ENCODE measurements around the gene PF4V1. TPM values are rescaled to one million over a fixed set of nuclear protein-coding genes. Genes with fewer than 3 reads are reported as not detected.

The PF4V1 gene
- polyA plus RNA-seq, 6 donors from 2014 or later: 1.2 to 6.6 (median 5.1) TPM; not detected in 2

GRCh38 chr4:73852771-73853170 is 325 bp upstream of the PF4V1 start:
- Mint-ChIP-seq H3K36me3 (no peaks in the 10 kb centered on the region), H3K27me3 (peaks cover 9 to 20% (median 16%) of the 10 kb centered on the region in 3 donors)

DNA sequence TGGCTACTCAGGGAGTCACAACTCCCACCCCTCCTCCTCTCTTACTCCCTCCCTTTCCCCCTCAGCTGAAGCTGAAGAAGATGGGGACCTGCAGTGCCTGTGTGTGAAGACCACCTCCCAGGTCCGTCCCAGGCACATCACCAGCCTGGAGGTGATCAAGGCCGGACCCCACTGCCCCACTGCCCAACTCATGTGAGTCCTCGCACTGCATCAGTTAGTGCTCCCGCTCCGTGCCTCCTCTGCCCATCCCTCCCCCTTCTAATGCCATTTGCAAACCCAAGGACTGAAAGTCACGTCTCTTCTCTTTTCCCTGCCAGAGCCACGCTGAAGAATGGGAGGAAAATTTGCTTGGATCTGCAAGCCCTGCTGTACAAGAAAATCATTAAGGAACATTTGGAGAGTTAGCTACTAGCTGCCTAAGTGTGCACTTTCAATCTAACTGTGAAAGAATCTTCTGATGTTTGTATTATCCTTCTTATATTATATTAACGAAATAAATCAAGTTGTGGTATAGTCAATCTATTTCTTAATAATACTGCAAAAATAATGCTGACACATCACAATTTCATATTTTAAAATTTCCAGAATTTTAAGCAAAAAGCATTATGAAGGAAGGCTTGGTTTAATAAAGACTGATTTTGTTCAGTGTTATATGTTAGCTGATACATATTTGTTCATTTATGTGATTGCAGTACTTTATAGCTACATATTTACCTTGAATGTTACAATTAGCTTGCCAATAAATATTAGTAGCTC is 800 bp downstream of the PF4V1 start:
- H3K4me3 Mint-ChIP-seq: no peak overlapping the region
- DNase-seq (no peak), ATAC-seq (ENCODE audit: low read depth in 2 of 2) (no peak)
- no peaks in the 10 kb centered on the region for H3K36me3 Mint-ChIP-seq
- no peaks in the 10 kb centered on the region for H3K9me3 Mint-ChIP-seq
- peaks cover 9 to 20% (median 16%) of the 10 kb centered on the region in 3 donors for H3K27me3 Mint-ChIP-seq
- H3K4me1 Mint-ChIP-seq: no peaks in the 10 kb centered on the region
- no peak overlapping the region for H3K27ac Mint-ChIP-seq

More at GRCh38 chr4:73852771-73853170, 325 bp upstream of the PF4V1 start:
- no peak for DNase-seq
- Mint-ChIP-seq H3K27ac (no peak overlapping the region), H3K9me3 (no peaks in the 10 kb centered on the region), H3K4me1 (no peaks in the 10 kb centered on the region), H3K4me3 (no peak overlapping the region)
- ATAC-seq (ENCODE audit: low read depth in 2 of 2): no peak

GRCh38 chr4:73855406-73855805 is 2.3 kb downstream of the PF4V1 start:
- DNase-seq: no peak
- peaks cover 9 to 20% (median 16%) of the 10 kb centered on the region in 3 donors for H3K27me3 Mint-ChIP-seq
- no peaks in the 10 kb centered on the region for H3K9me3 Mint-ChIP-seq
- no peak overlapping the region for H3K4me3 Mint-ChIP-seq
- H3K36me3 Mint-ChIP-seq: no peaks in the 10 kb centered on the region
- H3K4me1 Mint-ChIP-seq: no peaks in the 10 kb centered on the region
- no peak overlapping the region for H3K27ac Mint-ChIP-seq
- ATAC-seq (ENCODE audit: low read depth in 2 of 2): no peak

DNA sequence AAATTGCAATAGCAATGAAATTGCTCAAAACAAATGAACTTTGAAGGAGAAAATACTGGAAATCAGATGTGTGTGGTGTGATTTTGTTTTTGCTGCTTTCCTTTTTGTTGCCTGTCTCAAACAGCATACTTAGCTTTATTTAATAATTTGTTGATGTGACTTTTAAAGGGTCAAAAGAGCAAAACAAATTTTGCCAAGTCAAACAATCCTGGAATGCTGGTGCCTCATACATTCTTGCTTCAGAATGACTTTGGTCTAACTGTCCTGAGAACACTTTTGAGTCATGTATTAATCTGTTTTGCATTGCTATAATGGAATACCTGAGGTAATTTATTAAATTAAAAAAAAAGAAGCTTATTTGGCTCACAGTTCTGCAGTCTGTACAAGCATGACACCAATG is 3.4 kb downstream of the PF4V1 start:
- no peak overlapping the region for H3K4me3 Mint-ChIP-seq
- no peak overlapping the region for H3K27ac Mint-ChIP-seq
- no peaks in the 10 kb centered on the region for H3K36me3 Mint-ChIP-seq
- H3K4me1 Mint-ChIP-seq: no peaks in the 10 kb centered on the region
- H3K27me3 Mint-ChIP-seq: peaks cover 9 to 20% (median 16%) of the 10 kb centered on the region in 3 donors
- DNase-seq (no peak), ATAC-seq (ENCODE audit: low read depth in 2 of 2) (no peak)
- H3K9me3 Mint-ChIP-seq: no peaks in the 10 kb centered on the region

GRCh38 chr4:73859614-73860088 is 6.6 kb downstream of the PF4V1 start:
- no peak for ATAC-seq (ENCODE audit: low read depth in 2 of 2)
- Mint-ChIP-seq H3K27me3 (peaks cover 7 to 19% (median 12%) of the 10 kb centered on the region in 3 donors), H3K9me3 (no peaks in the 10 kb centered on the region), H3K4me1 (no peaks in the 10 kb centered on the region), H3K4me3 (peak overlapping the region in 1 of 8 donors; percentile 13), H3K36me3 (no peaks in the 10 kb centered on the region), H3K27ac (no peak overlapping the region)
- DNase-seq: no peak

DNA sequence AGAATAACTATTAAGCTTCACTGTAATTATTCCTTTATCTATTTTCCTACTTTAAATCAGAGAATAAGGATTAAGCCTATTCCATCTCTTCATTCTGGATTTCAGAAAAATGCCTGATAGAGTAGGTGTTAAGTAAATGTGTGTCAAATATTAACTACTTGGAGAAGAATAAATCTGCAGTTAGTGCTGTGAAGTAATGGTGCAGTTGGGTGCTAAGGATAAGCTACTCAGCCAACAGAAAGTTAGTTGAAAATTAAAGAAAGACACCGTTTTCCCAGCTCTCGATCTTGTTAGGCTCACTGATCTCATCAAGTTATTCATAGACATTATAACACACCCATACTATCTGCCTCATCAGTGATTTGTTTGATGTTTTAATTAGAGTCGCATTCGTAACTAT is 7.1 kb downstream of the PF4V1 start:
- H3K9me3 Mint-ChIP-seq: no peaks in the 10 kb centered on the region
- peaks cover 3 to 17% (median 6%) of the 10 kb centered on the region in 3 donors for H3K27me3 Mint-ChIP-seq
- H3K36me3 Mint-ChIP-seq: no peaks in the 10 kb centered on the region
- H3K27ac Mint-ChIP-seq: no peak overlapping the region
- ATAC-seq (ENCODE audit: low read depth in 2 of 2): no peak
- H3K4me1 Mint-ChIP-seq: no peaks in the 10 kb centered on the region
- H3K4me3 Mint-ChIP-seq: no peak overlapping the region
- no peak for DNase-seq

DNA sequence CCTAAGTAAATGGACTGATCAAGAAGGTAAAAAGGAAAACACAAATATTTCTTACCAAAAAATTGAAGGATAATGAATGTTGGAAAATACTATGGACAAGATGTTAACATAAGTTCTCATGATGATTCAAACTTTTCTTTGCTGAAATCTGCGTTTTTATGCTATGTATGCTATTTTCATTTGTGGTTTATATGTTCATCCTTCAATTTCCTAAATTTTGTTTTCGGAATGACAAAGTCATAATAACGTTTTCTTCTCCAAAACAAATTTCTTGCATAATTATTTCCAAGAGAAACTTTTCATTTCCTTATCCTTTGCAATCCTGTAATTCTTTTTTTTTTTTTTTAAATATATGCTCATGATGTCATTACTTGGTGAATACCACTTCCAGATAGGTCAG is 7.8 kb downstream of the PF4V1 start:
- no peaks in the 10 kb centered on the region for H3K4me1 Mint-ChIP-seq

DNA sequence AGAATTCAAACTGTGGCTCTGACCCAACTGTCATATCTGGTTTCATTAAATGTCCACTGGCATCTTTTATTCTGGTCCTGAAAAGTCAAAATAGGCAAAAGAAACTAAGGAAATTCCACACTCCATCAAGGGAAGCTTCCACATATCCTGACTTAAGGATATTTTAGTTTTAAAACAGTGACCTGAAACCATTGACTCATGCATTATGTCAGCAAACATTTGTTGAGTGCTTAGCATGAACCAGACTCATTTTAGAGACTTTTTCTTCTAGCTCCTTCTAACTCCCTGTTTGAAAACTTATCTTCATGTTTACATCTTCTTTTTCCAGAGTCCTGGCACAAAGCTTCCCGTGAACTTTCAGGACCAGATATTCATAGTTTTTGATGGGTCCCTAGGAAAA is 9.2 kb downstream of the PF4V1 start:
- H3K27ac Mint-ChIP-seq: no peak overlapping the region
- no peaks in the 10 kb centered on the region for H3K36me3 Mint-ChIP-seq
- no peak for ATAC-seq (ENCODE audit: low read depth in 2 of 2)
- peaks cover 3 to 17% (median 6%) of the 10 kb centered on the region in 3 donors for H3K27me3 Mint-ChIP-seq
- H3K9me3 Mint-ChIP-seq: no peaks in the 10 kb centered on the region
- no peaks in the 10 kb centered on the region for H3K4me1 Mint-ChIP-seq
- DNase-seq: no peak
- H3K4me3 Mint-ChIP-seq: no peak overlapping the region

More for the DNA sequence above, 7.8 kb downstream of the PF4V1 start:
- no peaks in the 10 kb centered on the region for H3K9me3 Mint-ChIP-seq
- ATAC-seq (ENCODE audit: low read depth in 2 of 2) (no peak), DNase-seq (no peak)
- no peak overlapping the region for H3K27ac Mint-ChIP-seq
- H3K4me3 Mint-ChIP-seq: no peak overlapping the region
- H3K27me3 Mint-ChIP-seq: peaks cover 3 to 17% (median 6%) of the 10 kb centered on the region in 3 donors
- H3K36me3 Mint-ChIP-seq: no peaks in the 10 kb centered on the region

DNA sequence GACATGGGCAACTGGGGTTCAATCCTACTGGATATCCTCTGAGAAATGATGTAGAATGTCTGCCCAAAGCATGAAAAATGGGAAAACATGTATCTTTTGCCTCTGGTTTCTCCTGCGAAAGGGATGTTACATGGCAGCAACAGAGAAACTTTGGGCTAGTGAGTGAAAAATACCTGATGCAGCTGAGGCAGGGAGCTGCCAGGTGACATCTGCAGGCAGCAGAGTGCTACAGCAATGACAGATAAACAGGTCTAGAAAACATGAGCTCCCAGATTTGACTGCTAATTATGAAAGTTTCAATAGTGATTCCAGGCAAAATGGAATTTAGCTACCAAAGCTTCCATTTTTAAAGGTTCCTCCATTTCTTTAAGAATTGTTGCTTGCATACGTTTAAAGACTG is 11.3 kb downstream of the PF4V1 start:
- peaks cover 0 to 11% (median 5%) of the 10 kb centered on the region in 3 donors for H3K4me1 Mint-ChIP-seq
- H3K27ac Mint-ChIP-seq: peak overlapping the region in 1 of 6 donors; percentile 19
- DNase-seq (no peak), ATAC-seq (ENCODE audit: low read depth in 2 of 2) (no peak)
- no peaks in the 10 kb centered on the region for H3K36me3 Mint-ChIP-seq
- H3K9me3 Mint-ChIP-seq: no peaks in the 10 kb centered on the region
- no peak overlapping the region for H3K4me3 Mint-ChIP-seq
- peaks cover 13 to 34% (median 23%) of the 10 kb centered on the region in 3 donors for H3K27me3 Mint-ChIP-seq

- Mint-ChIP-seq H3K9me3 (peaks cover 0 to 3% (median 0%) of the 10 kb centered on the region in 7 donors), H3K27ac (no peak overlapping the region), H3K36me3 (no peaks in the 10 kb centered on the region), H3K27me3 (peaks cover 13 to 40% (median 29%) of the 10 kb centered on the region in 3 donors), H3K4me1 (peaks cover 0 to 11% (median 5%) of the 10 kb centered on the region in 3 donors), H3K4me3 (no peak overlapping the region)
- ATAC-seq (ENCODE audit: low read depth in 2 of 2) (no peak), DNase-seq (no peak)
Measured at GRCh38 chr4:73864961-73865360, 11.9 kb downstream of the PF4V1 start.

GRCh38 chr4:73865431-73866096 is 12.5 kb downstream of the PF4V1 start:
- no peak for DNase-seq
- Mint-ChIP-seq H3K9me3 (peaks cover 0 to 3% (median 0%) of the 10 kb centered on the region in 7 donors), H3K27me3 (peaks cover 13 to 43% (median 31%) of the 10 kb centered on the region in 3 donors), H3K27ac (no peak overlapping the region), H3K4me1 (peaks cover 0 to 11% (median 5%) of the 10 kb centered on the region in 3 donors), H3K4me3 (no peak overlapping the region), H3K36me3 (no peaks in the 10 kb centered on the region)
- ATAC-seq (ENCODE audit: low read depth in 2 of 2): no peak

- Mint-ChIP-seq H3K36me3 (no peaks in the 10 kb centered on the region), H3K27me3 (peaks cover 13 to 43% (median 31%) of the 10 kb centered on the region in 3 donors), H3K4me1 (peaks cover 0 to 11% (median 5%) of the 10 kb centered on the region in 3 donors), H3K4me3 (no peak overlapping the region), H3K9me3 (peaks cover 0 to 3% (median 0%) of the 10 kb centered on the region in 7 donors), H3K27ac (no peak overlapping the region)
- DNase-seq (no peak), ATAC-seq (ENCODE audit: low read depth in 2 of 2) (no peak)
Measured at GRCh38 chr4:73866246-73866645, 13.2 kb downstream of the PF4V1 start.

GRCh38 chr4:73867783-73868182 is 14.7 kb downstream of the PF4V1 start:
- Mint-ChIP-seq H3K36me3 (no peaks in the 10 kb centered on the region), H3K4me3 (no peak overlapping the region), H3K9me3 (peaks cover 0 to 4% (median 0%) of the 10 kb centered on the region in 7 donors), H3K27me3 (peaks cover 16 to 47% (median 31%) of the 10 kb centered on the region in 3 donors), H3K4me1 (peaks cover 0 to 11% (median 5%) of the 10 kb centered on the region in 3 donors), H3K27ac (no peak overlapping the region)
- ATAC-seq (ENCODE audit: low read depth in 2 of 2) (no peak), DNase-seq (no peak)

Data from naive B cell (primary cell).